HAP-1 (cell line): Measurements from ENCODE around the gene TMEM205.

ENCODE experiments used
- DNase-seq, 2 experiments: peaks; one replicate each; pipeline ENCODE4 v3.0.0-alpha.2; 2016 to 2020; ENCODE audit warnings: low spot score in 2 of 2
- H3K27me3 ChIP-seq: fragments of 250-450 bp; sonication (Bioruptor Pico); 2 replicates; pipeline ENCODE4 v1.5.1; 2020; ENCODE audit warnings: low read depth, mild to moderate bottlenecking, moderate library complexity
- H3K36me3 ChIP-seq: fragments of 250-450 bp; sonication (Bioruptor Pico); replicated peaks from 2 replicates; pipeline ENCODE4 v1.5.1; 2020; ENCODE audit warnings: mild to moderate bottlenecking
- H3K4me1 ChIP-seq: fragments of 250-450 bp; sonication (Bioruptor Pico); 2 replicates; pipeline ENCODE4 v1.5.1; 2020; ENCODE audit warnings: mild to moderate bottlenecking
- H3K4me3 ChIP-seq: fragments of 250-450 bp; sonication (Bioruptor Pico); 2 replicates; pipeline ENCODE4 v1.5.1; 2020; ENCODE audit warnings: mild to moderate bottlenecking, moderate library complexity
- H3K9me3 ChIP-seq: fragments of 250-450 bp; sonication (Bioruptor Pico); 2 replicates; pipeline ENCODE4 v1.5.1; 2020; ENCODE audit warnings: mild to moderate bottlenecking, moderate library complexity
- in situ Hi-C: fragments of 300-500 bp; cut with MboI; formaldehyde crosslinking; loops from 3 replicates; pipeline ENCODE4 v1.14.3; 2020; ENCODE audit warnings: low sequenced_read_pairs, inconsistent platforms, mixed read lengths

The TMEM205 gene

DNA sequence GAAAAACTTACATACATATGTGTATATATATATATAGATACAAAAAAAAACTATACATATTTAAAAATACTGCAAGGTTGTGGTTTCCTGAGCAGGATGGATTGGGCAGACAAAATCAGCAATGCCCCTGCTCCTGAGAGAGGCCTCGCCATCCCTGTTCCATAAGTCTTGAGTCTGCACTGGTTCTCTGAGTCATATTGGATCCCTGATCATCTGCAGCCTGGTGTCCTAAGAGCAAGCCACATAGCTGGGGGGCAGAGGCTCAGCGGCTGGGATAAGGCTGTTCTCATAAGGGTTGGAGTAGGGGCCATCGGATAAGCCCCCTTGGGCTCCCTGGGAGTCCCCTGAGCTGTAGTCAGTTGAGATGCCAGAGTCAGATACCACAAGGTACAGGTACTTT is 31.7 kb upstream of the TMEM205 start:
- Histone ChIP-seq H3K36me3 (peaks cover 6% of the 10 kb centered on the region; the same call in 1 of the 2 replicates), H3K27me3 (no peaks in the 10 kb centered on the region), H3K4me3 (no peak overlapping the region), H3K9me3 (no peaks in the 10 kb centered on the region), H3K4me1 (peaks cover 28% of the 10 kb centered on the region)
- in situ Hi-C loops, result no loop called here
- no peak for DNase-seq

DNA sequence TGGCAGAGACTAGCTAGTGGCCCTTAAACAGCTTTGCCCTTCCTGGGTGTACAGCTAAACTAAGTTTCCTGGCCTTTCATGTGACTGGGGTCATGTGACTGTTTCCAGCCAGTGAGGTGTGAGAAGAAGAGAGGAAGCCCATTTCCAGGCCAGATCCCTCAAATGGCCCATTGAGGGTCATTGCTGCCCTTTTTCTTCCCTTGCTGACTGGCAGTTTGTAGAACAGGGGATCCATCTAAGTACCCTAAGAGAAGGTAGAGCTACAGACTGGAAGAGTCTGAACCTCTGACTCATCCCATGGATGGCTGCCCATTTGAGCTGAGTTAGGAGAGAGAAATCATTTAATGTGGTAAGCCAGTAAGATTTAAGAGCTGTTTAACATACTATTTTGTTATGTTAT is 31.2 kb upstream of the TMEM205 start:
- Histone ChIP-seq H3K36me3 (peaks cover 6% of the 10 kb centered on the region; the same call in 1 of the 2 replicates), H3K9me3 (no peaks in the 10 kb centered on the region), H3K27me3 (no peaks in the 10 kb centered on the region), H3K4me1 (peaks cover 25% of the 10 kb centered on the region), H3K4me3 (no peak overlapping the region)
- DNase-seq, result no peak
- in situ Hi-C loops, result no loop called here

- in situ Hi-C loops, result no loop called here
- peak; percentile 18 to 79 for DNase-seq
- no peaks in the 10 kb centered on the region for H3K27me3 ChIP-seq
- peak overlapping the region; percentile 75 for H3K4me3 ChIP-seq
- H3K36me3 ChIP-seq, result peaks cover 6% of the 10 kb centered on the region; the same call in 1 of the 2 replicates
- no peaks in the 10 kb centered on the region for H3K9me3 ChIP-seq
- peaks cover 21% of the 10 kb centered on the region for H3K4me1 ChIP-seq
These were observed 29.3 kb upstream of the TMEM205 start for GRCh38 chr19:11375143-11375948.

GRCh38 chr19:11374433-11375142 is 28.5 kb upstream of the TMEM205 start, which contains the start of gene SWSAP1:
TSS of gene SWSAP1 (plus strand) at chr19:11374666. CDS start at chr19:11374681, 15 bp downstream.
- peak; percentile 98 to 100 for DNase-seq
- in situ Hi-C loops, result no loop called here
- H3K27me3 ChIP-seq, result no peaks in the 10 kb centered on the region
- H3K9me3 ChIP-seq, result no peaks in the 10 kb centered on the region
- H3K4me1 ChIP-seq, result peaks cover 18% of the 10 kb centered on the region
- peak within 1 kb of the TSS; percentile 75 for H3K4me3 ChIP-seq
- H3K36me3 ChIP-seq, result peaks cover 6% of the 10 kb centered on the region; the same call in 1 of the 2 replicates

DNA sequence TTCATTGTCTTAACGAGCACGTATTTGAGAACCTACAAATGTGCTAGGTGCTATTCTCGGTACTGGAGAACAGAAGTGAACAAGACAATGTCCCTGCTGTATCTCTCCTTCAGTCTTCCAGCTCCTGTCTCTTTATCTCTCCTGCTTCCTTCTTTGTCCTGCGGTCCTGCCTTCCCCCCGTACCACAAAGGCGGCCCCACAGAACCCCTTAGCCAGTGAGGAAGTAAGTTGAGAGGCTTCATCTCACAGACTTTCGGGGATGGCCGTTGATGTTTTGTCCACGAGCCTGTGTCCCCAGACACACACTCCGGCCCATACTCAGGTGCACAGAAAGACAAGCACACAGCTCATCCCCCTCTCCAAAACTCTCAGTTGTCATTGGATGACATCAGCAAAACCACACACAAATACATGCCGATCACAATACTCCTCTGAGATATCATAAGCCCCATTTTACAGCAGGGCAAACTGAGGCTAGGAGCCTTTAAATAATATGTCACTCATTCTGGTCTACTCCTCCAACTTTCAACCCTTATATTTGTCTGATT is 27.9 kb upstream of the TMEM205 start:
- in situ Hi-C loops, result no loop called here
- Histone ChIP-seq H3K27me3 (no peaks in the 10 kb centered on the region), H3K9me3 (no peaks in the 10 kb centered on the region), H3K4me1 (peaks cover 18% of the 10 kb centered on the region), H3K36me3 (peaks cover 6% of the 10 kb centered on the region; the same call in 1 of the 2 replicates), H3K4me3 (peak overlapping the region; percentile 75)
- no peak for DNase-seq

DNA sequence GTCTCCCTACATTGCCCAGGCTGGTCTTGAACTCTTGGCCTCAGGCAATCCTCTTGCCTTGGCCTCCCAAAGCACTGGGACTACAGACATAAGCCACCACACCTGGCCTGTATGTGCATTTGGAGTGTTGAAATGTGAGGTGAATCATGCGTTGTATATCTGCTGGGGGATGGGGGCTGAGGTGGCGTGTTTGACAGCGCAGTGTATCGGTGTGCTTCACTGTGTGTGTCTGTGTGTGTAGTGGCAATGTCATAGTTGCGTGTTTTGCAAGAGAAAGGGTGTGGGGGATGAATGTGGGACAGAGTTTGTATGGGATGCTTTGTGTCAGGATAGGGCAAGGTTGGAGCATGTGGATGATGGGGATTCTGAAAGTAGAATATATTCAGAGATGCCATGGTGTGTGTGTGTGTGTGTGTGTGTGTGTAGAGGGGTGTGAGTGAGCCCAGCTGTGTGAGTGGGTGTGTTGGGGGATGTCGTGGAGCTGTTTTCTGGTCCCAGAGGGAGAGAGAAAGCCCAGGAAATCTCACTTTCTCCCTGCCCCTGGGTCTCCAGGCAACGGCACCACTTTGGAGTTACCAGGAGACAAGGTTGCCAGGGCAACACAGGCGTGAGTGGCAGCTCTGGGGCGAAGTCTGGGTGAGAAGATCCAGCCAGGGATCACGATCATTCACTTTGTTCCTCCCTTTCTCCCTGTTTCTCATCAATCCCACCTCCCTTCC is 27.3 kb upstream of the TMEM205 start:
- Histone ChIP-seq H3K4me3 (no peak overlapping the region), H3K9me3 (no peaks in the 10 kb centered on the region), H3K4me1 (peaks cover 18% of the 10 kb centered on the region), H3K36me3 (peaks cover 6% of the 10 kb centered on the region; the same call in 1 of the 2 replicates), H3K27me3 (no peaks in the 10 kb centered on the region)
- DNase-seq, result peak; percentile 51 to 71
- in situ Hi-C loops, result no loop called here

GRCh38 chr19:11370744-11371143 is 24.7 kb upstream of the TMEM205 start:
- no peaks in the 10 kb centered on the region for H3K27me3 ChIP-seq
- no peaks in the 10 kb centered on the region for H3K9me3 ChIP-seq
- no peak for DNase-seq
- in situ Hi-C loops, result no loop called here
- no peak overlapping the region for H3K4me3 ChIP-seq
- H3K36me3 ChIP-seq, result no peaks in the 10 kb centered on the region
- peaks cover 10% of the 10 kb centered on the region for H3K4me1 ChIP-seq

GRCh38 chr19:11367528-11367927 is 21.5 kb upstream of the TMEM205 start:
- no peaks in the 10 kb centered on the region for H3K27me3 ChIP-seq
- H3K9me3 ChIP-seq, result no peaks in the 10 kb centered on the region
- no peaks in the 10 kb centered on the region for H3K36me3 ChIP-seq
- H3K4me1 ChIP-seq, result no peaks in the 10 kb centered on the region
- H3K4me3 ChIP-seq, result no peak overlapping the region
- DNase-seq, result no peak
- in situ Hi-C loops, result no loop called here

DNA sequence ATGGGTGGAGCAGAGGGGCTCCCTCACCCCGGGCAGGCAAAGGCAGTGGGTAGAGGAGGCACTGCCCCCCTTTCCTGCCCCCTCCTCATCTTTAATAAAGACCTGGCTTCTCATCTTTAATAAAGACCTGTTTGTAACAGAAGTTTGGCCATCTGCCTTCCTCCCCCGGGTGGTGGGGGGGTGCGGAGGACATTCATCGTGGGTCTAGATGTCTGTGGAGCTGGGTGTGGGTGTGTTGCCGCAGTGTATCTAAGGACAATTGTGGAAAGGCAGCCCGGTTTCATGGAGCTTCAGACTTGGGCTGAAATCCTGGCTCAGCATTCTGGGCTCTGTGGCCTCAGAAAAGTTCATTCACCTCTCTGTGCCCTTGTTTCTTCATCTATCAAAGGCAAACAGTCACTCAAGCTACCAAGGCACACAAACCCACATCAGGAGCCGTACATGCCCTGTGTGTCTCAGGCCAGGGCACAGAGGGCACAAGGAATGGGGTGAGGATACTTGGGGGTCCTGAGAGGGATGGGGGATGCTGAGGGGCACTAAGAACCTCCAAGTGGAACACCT is 19.6 kb upstream of the TMEM205 start:
- DNase-seq, result no peak
- Histone ChIP-seq H3K4me3 (no peak overlapping the region), H3K9me3 (no peaks in the 10 kb centered on the region), H3K4me1 (no peaks in the 10 kb centered on the region), H3K36me3 (no peaks in the 10 kb centered on the region), H3K27me3 (no peaks in the 10 kb centered on the region)
- in situ Hi-C loops, result no loop called here

DNA sequence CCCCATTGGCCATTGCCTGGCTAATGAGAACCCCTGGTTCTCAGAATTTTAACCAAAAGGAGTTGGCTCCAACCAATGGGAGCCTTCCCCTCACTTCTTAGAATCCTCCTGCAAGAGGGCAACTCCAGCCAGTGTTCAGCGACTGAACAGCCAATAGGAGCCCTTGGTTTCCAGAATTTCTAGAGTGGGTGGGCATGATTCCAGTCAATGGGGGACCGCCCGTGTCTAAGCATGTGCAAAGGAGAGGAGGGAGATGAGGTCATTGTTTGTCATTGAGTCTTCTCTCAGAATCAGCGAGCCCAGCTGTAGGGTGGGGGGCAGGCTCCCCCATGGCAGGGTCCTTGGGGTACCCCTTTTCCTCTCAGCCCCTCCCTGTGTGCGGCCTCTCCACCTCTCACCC is 18.9 kb upstream of the TMEM205 start:
- Histone ChIP-seq H3K4me3 (no peak overlapping the region), H3K9me3 (no peaks in the 10 kb centered on the region), H3K4me1 (no peaks in the 10 kb centered on the region), H3K36me3 (no peaks in the 10 kb centered on the region), H3K27me3 (no peaks in the 10 kb centered on the region)
- in situ Hi-C loops, result no loop called here
- no peak for DNase-seq

DNA sequence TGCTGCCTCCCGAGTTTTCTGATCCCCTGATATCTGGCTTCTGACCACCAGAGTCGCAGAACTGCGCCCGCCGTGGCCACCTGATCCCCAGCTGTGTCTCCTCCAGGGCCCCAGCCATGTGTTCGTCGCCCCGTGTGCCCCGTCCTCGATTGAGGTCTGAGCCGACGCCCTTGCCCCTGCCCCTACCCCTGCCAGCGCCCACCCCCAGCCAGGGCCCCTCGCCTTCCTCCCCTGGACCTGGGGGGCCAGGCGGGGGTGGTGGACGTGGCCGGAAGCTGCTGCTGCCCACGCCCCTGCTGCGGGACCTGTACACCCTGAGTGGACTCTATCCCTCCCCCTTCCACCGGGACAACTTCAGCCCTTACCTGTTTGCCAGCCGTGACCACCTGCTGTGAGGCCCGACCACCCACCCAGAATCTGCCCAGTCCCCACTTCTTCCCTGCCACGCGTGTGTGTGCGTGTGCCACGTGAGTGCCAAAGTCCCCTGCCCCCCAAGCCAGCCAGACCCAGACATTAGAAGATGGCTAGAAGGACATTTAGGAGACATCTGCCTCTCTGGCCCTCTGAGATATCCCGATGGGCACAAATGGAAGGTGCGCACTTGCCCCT is 18.3 kb upstream of the TMEM205 start:
- DNase-seq, result no peak
- Histone ChIP-seq H3K4me1 (no peaks in the 10 kb centered on the region), H3K9me3 (no peaks in the 10 kb centered on the region), H3K36me3 (no peaks in the 10 kb centered on the region), H3K27me3 (no peaks in the 10 kb centered on the region), H3K4me3 (no peak overlapping the region)
- in situ Hi-C loops, result no loop called here

GRCh38 chr19:11363881-11364280 is 17.8 kb upstream of the TMEM205 start:
- Histone ChIP-seq H3K4me1 (no peaks in the 10 kb centered on the region), H3K27me3 (no peaks in the 10 kb centered on the region), H3K36me3 (no peaks in the 10 kb centered on the region), H3K9me3 (no peaks in the 10 kb centered on the region), H3K4me3 (no peak overlapping the region)
- no peak for DNase-seq
- in situ Hi-C loops, result no loop called here
